Astrocyte of the cerebellum (primary cell): ENCODE results near the gene IFNA10.
"Not testable (repeated sequence)": the region's sequence is repeated elsewhere in the genome, so short reads cannot be mapped to it uniquely, and the experiment has no call there.

ENCODE experiments used
- DNase-seq: peaks from one replicate; pipeline ENCODE4 v3.0.0-alpha.2; 2011; ENCODE audit warnings: low read depth
- H3K4me3 ChIP-seq: 2 replicates; pipeline ENCODE4 v1.5.1; 2011; ENCODE audit warnings: mild to moderate bottlenecking, low read depth, low read length, moderate library complexity
- CTCF ChIP-seq: IDR thresholded peaks from 2 replicates; pipeline ENCODE4 v1.5.1; 2012; ENCODE audit warnings: low read length, low read depth, moderate library complexity, mild to moderate bottlenecking; ENCODE audit errors: missing control alignments
- in situ Hi-C: cut with HindIII; loops from 2 replicates; pipeline ENCODE4 v1.10.0; 2017; ENCODE audit warnings: low sequenced_read_pairs

IFNA10 gene

GRCh38 chr9:21207043-21207442, at the start of gene IFNA10:
IFNA10 (minus strand) TSS chr9:21207143; CDS start chr9:21207097, 46 bp downstream.
- DNase-seq, H3K4me3 ChIP-seq, in situ Hi-C loops: not testable (repeated sequence)

GRCh38 chr9:21255538-21256212, 48.7 kb upstream of the IFNA10 start:
- no peak for TF ChIP-seq CTCF
- H3K4me3 ChIP-seq = no peak overlapping the region
- in situ Hi-C loops = no loop called here
- no peak for DNase-seq

- TF ChIP-seq CTCF = peak; percentile 49
- DNase-seq = no peak
- H3K4me3 ChIP-seq = no peak overlapping the region
- in situ Hi-C loops = no loop called here
These were observed 46.0 kb upstream of the IFNA10 start for GRCh38 chr9:21252721-21253547.

GRCh38 chr9:21251638-21252037, 44.7 kb upstream of the IFNA10 start:
- in situ Hi-C loops = no loop called here
- no peak for DNase-seq
- TF ChIP-seq CTCF = no peak
- H3K4me3 ChIP-seq = no peak overlapping the region

- DNase-seq = no peak
- TF ChIP-seq CTCF = no peak
- in situ Hi-C loops = no loop called here
These were observed 44.2 kb upstream of the IFNA10 start for GRCh38 chr9:21251190-21251589.

GRCh38 chr9:21244836-21245235, 37.9 kb upstream of the IFNA10 start:
- no peak for DNase-seq
- H3K4me3 ChIP-seq = no peak overlapping the region
- no peak for TF ChIP-seq CTCF
- in situ Hi-C loops = no loop called here

More at GRCh38 chr9:21251190-21251589, 44.2 kb upstream of the IFNA10 start:
- H3K4me3 ChIP-seq = no peak overlapping the region

GRCh38 chr9:21239911-21240310, 33.0 kb upstream of the IFNA10 start, which contains the start of gene IFNA14:
IFNA14 (minus strand) TSS chr9:21240005; CDS start chr9:21239935, 70 bp downstream.
- no peak for DNase-seq
- in situ Hi-C loops = no loop called here
- TF ChIP-seq CTCF = no peak
- H3K4me3 ChIP-seq = no peak within 1 kb of the TSS

- in situ Hi-C loops, DNase-seq, H3K4me3 ChIP-seq: not testable (repeated sequence)
These were observed 29.4 kb upstream of the IFNA10 start for GRCh38 chr9:21236360-21236714.
